Activated CD4-positive, alpha-beta T cell treated with anti-CD3 and anti-CD28 coated beads, Interleukin-2, amount 50 U/mL, for 1 hour (primary cell): ENCODE measurements around the gene NKD2.

Experiments used
- DNase-seq: peaks from one replicate; pipeline ENCODE4 v3.0.0-alpha.2; 2020

NKD2 gene

DNA sequence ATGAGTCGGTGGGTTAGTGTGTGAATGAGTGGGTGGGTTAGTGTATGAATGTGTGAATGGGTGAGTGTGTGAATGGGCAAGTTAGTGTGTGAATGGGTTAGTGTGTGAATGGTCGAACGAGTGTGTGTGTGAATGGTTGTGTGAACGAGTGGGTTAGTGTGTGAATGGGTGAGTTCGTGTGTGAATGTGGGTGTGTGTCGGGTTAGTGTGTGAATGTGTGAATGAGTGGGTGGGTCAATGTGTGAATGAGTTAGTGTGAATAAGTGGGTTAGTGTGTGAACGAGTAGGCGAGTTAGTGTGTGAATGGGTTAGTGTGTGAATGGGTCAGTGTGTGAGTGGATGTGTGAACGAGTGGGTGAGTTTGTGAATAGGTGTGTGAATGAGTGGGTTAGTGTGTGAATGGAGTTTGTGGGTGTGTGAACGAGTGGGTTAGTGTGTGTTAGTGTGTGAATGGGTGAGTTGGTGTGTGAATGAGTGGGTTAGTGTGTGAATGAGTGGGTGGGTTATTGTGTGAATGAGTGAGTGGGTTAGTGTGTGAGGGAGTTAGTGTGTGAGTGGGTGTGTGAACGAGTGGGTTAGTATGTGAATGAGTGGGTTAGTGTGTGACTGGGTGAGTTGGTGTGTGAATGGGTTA, 38.8 kb downstream of the NKD2 start:
- DNase-seq, result no peak

DNA sequence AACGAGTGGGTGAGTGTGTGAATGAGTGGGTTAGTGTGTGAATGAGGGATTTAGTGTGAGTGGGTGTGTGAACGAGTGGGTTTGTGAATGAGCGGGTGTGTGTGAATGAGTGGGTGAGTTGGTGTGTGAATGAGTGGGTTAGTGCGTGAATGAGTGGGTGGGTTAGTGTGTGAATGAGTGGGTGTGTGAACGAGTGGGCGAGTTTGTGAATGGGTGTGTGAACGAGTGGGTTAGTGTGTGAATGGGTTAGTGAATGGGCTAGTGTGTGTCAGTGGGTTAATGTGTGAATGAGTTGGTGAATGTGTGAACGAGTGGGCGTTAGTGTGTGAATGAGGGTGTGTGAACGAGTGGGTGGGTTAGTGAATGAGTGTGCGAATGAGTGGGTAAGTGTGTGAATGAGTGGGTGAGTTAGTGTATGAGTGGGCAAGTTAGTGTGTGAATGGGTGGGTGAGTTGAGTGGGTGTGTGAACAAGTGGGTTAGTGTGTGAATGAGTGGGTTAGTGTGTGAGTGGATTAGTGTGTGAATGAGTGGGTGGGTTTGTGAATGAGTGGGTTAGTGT, 39.6 kb downstream of the NKD2 start:
- no peak for DNase-seq

GRCh38 chr5:1048861-1049838, 40.5 kb downstream of the NKD2 start:
- DNase-seq, result no peak

DNA sequence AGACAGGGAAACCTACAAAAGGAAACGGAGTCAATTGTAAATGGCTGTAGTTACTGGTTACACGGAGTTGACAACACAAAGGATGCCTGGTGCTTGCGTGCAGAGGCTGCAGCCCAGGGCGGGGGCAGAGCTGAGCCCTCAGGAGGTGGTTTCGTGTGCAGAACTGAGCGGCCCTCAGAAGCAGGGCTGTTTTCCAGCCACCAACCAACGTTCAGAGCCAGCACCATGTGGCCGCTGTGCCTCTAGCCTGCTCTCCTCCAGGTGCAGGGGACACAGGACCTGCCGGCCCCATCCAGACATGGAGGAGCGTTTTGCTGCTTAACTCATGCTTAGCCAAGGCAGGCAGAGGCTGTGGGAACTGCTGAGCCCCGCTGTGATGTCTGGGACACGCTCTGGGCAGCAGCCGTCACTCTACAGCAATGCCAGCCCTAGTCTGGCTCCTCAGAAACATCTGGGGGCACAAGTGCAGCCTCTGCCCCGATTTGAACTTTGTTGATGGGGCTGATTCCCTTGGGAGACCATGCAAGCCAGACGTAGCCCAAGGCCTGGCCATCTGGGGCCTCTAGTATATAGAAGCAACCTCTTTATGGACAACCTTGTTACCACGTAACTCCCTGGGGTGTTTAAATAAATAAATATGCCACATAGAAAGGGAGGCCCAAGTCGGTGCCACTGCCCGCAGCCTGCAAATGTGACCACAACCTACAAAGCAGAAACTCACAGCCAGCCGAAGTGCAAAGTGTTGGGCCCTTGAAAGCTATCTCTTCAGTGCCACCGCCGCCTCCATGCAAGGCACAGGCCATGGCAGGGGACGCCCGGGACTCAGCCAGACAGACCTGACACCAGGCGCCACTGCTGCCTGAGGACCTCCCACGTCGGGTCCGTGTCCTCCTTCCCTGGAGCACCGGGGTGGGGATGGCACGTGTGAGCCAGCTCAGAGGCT, 42.1 kb downstream of the NKD2 start:
- DNase-seq, result no peak

DNA sequence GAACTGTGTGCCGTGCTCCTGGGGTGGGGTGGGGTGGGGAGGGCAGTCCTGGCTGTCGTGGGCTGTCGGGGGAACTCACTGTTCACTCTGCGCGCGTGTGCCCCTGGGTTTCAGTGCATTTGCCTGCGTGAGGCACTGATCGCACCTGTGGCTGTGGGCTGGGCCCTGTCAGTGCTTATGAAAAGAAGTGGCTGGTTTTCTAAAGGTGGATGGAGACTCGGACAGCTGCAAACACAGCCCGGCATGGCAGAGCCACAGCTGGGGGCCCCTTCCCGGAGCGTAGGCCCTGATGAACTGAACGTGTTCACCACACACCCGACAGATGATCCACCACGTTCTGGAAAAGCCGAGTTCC, 42.7 kb downstream of the NKD2 start:
- DNase-seq, result no peak

- DNase-seq, result no peak
Measured at GRCh38 chr5:1052076-1052475, 43.5 kb downstream of the NKD2 start.

DNA sequence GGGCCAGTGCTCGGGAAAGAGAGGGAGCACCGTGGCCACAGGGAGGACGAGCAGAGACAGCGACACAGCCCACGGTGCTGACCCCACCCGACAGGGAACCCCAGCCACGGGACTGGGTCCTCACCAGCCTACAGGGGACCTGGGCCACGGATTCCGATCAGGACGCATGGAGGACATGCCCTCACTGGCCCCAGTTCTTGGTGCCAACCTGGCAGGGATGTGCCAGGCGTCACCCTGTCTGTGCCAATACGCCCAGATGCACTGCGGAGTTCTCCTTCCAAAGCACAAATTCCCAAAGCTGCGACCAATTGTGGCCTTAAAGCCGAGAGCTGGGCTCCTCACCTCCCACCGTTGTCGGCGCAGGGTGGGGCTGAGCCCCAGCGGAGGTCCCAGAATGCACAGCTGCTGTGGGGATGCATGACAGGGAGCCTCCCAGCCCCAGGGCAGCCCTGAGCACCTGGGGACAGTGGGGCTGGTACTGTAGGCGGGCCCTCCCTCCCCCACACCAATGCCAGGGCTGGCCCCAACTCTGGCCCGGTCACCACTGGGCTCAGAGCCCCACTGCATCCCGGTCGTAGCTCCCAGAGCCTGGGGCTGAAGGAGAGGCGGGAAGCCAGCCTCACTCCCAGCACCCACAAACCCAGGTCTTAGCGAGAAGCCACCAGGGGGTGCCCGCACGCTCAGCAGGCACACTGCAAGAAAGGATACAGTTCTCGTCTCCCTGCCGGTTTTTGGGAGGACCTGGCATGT, 44.2 kb downstream of the NKD2 start:
- no peak for DNase-seq

GRCh38 chr5:1053391-1054017, 44.9 kb downstream of the NKD2 start:
- DNase-seq, result no peak

GRCh38 chr5:1054018-1054798, 45.6 kb downstream of the NKD2 start:
- no peak for DNase-seq

DNA sequence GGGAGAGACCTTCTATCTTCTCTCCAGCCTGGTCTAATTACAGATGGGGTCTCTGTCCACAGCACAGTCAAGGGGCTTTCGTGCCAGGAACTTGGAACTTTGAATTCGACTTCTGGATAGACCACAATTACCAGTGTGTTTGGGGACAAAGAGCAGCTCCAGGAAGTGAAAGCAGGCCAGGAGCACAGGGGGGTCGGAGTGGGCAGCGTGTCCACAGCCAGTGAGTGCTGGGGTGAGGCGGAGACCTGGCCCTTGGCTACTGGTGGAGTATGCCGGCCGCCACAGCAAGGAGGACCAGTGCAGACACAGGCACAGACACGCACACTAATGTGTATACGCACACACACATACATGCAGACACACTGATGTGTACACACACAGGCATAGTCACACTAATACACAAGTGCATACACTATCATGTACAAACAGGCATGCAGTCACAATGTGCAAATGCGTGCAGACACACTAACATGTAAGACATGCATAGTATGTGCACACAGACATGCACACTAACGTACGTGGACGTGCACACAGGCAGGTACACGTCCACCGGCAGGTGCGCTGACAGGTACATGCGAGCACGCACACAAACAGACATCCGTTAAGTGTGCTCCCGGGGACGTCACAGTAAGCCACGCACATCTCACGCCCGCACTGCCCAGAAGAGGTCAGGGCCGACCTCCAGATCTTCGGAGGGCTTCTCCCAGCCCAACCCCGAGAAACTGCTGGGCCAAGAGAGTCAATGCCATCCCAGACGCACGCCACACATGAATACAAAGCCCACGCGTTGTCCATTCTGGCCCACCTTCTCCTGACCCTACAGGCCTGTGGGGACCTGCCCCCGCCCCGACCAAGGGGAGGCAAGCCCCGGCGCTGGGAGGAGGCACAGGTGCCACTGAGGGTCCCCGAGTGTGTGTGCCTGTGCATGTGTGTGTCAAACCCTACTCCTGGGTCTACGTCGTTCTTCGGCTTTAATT, 46.5 kb downstream of the NKD2 start:
- DNase-seq, result no peak

DNA sequence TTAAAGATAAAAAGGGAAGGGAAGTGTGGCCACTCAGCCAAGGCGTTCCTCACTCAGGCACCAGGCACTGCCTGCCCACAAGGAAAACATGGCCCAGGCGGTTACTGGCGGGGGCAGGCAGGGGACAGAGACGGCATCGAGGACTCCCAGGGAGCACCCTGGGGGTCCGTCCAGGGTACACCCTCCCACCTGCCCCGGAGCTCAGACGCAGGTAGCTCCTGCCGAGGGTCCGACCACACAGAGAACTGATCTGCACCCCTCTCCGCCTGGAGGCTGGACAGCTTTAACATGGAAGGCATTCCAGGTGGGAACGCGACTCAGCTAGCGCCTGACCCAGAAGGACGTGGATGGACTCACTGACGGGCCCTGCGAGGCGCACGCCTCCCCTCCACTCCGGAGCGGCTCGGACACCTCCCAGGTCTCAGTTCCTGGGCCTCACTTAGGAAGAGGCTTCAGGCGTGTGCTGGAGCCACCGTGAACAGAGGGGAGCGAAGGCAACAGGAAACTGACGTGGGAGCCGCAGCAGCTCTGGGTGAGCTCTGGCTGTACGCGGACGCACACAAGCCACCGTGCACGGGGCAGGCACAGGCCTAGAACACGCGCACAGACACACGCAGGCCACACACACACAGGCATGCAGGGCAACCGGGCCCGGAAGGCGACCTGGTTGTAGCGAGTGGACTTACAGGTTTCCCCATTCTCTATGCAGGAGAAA, 47.5 kb downstream of the NKD2 start:
- no peak for DNase-seq

DNA sequence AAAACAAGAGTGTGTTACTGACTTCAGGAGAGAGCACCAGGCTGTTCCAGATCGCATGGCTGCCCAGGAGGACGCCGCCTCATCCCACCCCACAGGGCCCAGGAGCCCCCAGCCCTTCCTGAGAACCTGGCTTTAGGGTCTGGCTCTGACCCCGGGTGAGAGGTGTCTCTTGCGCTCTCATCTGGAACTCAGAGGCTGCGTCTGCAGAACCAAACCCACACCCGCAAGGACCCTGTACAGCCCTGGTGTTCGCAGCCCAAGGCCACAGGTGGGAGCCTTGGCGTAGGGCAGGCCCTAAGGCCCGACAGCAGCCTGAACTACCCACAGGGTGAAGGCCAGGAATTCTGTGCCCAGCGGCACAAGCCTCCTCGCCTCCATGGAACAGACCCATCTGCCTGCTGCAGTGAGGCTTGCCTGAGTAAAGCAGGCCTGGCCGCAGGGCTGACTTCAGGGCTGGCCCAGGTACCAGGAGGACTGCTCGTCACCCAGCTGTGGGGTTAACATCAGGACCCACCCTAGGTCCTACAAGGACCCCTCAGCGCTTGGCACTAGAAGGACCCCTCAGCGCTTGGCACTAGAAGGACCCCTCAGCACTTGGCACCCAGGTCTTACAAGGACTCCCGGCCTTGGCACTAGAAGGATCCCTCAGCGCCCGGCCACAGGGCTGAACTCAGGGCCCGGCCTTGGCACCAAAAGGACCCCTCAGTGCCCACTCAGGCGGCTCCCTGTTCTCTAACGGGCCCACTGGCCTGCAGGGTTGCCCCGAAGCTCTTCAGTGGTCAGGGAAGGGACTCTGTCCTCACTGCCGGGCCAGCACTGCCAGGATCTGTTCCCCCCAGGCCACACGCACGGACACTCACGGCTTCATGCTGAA, 48.2 kb downstream of the NKD2 start:
- DNase-seq, result no peak

DNA sequence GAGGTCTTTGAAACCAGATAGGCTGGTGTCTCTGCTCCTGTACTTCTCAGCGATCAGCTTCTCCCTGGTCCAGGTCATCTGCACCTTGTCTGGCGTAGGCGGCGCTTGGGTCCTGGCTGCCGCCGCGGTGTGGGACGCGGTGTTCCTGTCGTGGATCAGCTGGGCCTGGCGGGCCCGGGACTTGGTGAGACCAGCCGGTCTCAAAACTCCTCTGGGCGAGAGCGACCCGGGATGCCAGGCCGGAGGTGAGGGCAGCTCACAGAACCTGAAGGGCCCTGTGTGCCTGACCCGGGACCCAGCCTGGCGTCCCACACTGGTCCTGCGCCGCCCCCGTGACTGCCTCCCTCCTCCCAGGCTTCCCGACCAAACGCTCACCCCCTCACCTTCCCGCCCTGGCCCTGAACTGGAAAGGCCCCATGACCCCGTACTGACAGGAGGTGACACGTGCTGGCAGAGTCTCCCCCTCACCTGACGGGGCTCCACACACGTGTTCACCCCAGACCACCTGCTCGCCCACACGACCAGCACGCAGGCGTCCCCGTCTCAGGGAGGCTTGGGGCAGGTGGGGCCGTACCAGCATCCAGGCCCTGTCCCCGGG, 49.0 kb downstream of the NKD2 start:
- no peak for DNase-seq

- no peak for DNase-seq
Measured at GRCh38 chr5:1058083-1058945, 49.7 kb downstream of the NKD2 start.

DNA sequence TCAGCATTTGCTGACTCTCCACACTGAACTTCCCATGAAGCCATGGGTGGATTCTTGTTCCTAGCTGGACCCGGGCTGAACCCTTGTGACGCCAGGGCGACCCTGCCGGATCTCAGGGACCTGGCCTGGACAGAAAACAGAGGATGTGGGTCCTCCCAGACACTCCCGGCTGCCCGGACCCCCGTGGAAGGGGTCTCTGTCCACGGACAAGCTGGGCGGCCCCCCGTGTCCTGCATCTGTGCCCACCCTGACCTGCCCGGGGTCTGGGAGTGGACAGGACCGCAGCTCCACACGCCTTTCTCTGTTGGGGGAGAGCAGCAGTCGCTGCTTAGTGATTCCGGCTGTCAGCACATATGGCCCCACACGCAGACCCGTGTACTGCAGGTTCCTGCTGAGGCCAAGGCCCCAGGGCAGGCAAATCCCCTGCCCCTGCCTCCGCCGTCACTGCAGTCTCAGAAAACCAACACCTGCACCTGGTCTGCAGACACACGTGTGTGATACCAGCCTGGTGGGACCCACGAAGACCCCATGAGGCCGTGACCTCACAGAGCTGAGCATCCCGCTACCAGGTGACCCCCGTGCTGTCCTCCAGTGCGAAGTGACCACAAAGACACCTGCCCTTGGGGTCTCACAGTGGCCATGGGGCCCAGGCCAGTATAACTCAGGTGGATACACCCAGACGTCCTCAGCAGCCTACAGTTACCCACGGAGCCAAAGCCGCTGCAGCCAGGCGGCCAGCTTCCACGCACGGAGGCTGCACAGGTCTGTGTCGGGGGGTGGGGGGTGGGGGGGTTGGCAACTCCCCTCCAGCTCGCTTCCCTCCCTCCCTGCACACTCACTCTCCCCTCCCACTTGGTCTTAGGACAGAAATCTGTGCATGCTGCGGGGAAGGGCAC, 50.6 kb downstream of the NKD2 start:
- DNase-seq, result no peak
